Measurements from ENCODE around the gene CDPF1. TPM values are rescaled to one million over a fixed set of nuclear protein-coding genes. Genes with fewer than 3 reads are reported as not detected.
"Not testable (repeated sequence)": the region's sequence is repeated elsewhere in the genome, so short reads cannot be mapped to it uniquely, and the experiment has no call there.

The CDPF1 gene
- total RNA-seq, 1 donor from 2014 or later = 6.7 TPM

GRCh38 chr22:46267431-46268279 lies 17.6 kb upstream of the CDPF1 start, which contains the start of gene TTC38:
TSS of gene TTC38 (plus strand) at chr22:46268008. CDS start at chr22:46268040, 32 bp downstream.
- no peaks in the 10 kb centered on the region for H3K79me2 ChIP-seq (ENCODE audit: low read depth)
- no peak for TF ChIP-seq EZH2phosphoT487 (IDR thresholded peaks at IDR 0.05)
- TF ChIP-seq EZH2 (IDR thresholded peaks at IDR 0.05) = no peak
- no peak for TF ChIP-seq CTCF (IDR thresholded peaks at IDR 0.05)
- peak within 1 kb of the TSS; percentile 77 for H3K4me3 ChIP-seq
- no peaks in the 10 kb centered on the region for H3K9me3 ChIP-seq (ENCODE audit: low read depth)
- peaks cover 29% of the 10 kb centered on the region for H3K9me3 Mint-ChIP-seq
- peak within 1 kb of the TSS; percentile 91 for H3K4me3 Mint-ChIP-seq
- H3K4me1 ChIP-seq = no peaks in the 10 kb centered on the region
- H4K20me1 ChIP-seq (ENCODE audit: low read depth) = no peaks in the 10 kb centered on the region
- H3K9ac ChIP-seq = no peak within 1 kb of the TSS
- peaks cover 49% of the 10 kb centered on the region for H3K27me3 ChIP-seq
- H3K4me2 ChIP-seq = peak within 1 kb of the TSS; percentile 90
- H3K4me1 Mint-ChIP-seq = peaks cover 17% of the 10 kb centered on the region
- H3F3A ChIP-seq (ENCODE audit: low read depth) = no peaks in the 10 kb centered on the region
- DNase-seq (ENCODE audit: low spot score) = peak; percentile 79
- no peak within 1 kb of the TSS for H3K27ac ChIP-seq
- peaks cover 22% of the 10 kb centered on the region for H3K27me3 Mint-ChIP-seq (ENCODE audit: insufficient read depth, low read depth)
- H3K36me3 ChIP-seq = no peaks in the 10 kb centered on the region
- peak within 1 kb of the TSS; percentile 97 for H2AFZ ChIP-seq (replicated peaks)
- H3K27ac Mint-ChIP-seq = no peak within 1 kb of the TSS
- peaks cover 7% of the 10 kb centered on the region for H3K36me3 Mint-ChIP-seq

- not testable (repeated sequence) for H3K4me3 Mint-ChIP-seq; H2AFZ ChIP-seq (replicated peaks); DNase-seq (ENCODE audit: low spot score); H3K9me3 ChIP-seq (ENCODE audit: low read depth); H3K9ac ChIP-seq; H3K79me2 ChIP-seq (ENCODE audit: low read depth); H3K4me1 ChIP-seq; H3K27ac ChIP-seq; H3K4me2 ChIP-seq; H4K20me1 ChIP-seq (ENCODE audit: low read depth); H3K27ac Mint-ChIP-seq; H3F3A ChIP-seq (ENCODE audit: low read depth); H3K36me3 ChIP-seq; H3K4me3 ChIP-seq
- peaks cover 38% of the 10 kb centered on the region for H3K27me3 Mint-ChIP-seq (ENCODE audit: insufficient read depth, low read depth)
- H3K27me3 ChIP-seq = peaks cover 69% of the 10 kb centered on the region
- peaks cover 17% of the 10 kb centered on the region for H3K4me1 Mint-ChIP-seq
- H3K9me3 Mint-ChIP-seq = peaks cover 47% of the 10 kb centered on the region
- H3K36me3 Mint-ChIP-seq = peaks cover 13% of the 10 kb centered on the region
Observed at GRCh38 chr22:46265627-46266026, 15.5 kb upstream of the CDPF1 start.

- not testable (repeated sequence) for H3F3A ChIP-seq (ENCODE audit: low read depth); H3K4me3 ChIP-seq; H3K79me2 ChIP-seq (ENCODE audit: low read depth); H2AFZ ChIP-seq (replicated peaks); H3K9ac ChIP-seq; H3K4me2 ChIP-seq; H3K27ac ChIP-seq; H3K36me3 ChIP-seq; DNase-seq (ENCODE audit: low spot score); H3K4me3 Mint-ChIP-seq; H3K27ac Mint-ChIP-seq; H4K20me1 ChIP-seq (ENCODE audit: low read depth); H3K4me1 ChIP-seq; H3K9me3 ChIP-seq (ENCODE audit: low read depth)
- Mint-ChIP-seq H3K27me3 (ENCODE audit: insufficient read depth, low read depth) (peaks cover 43% of the 10 kb centered on the region), H3K4me1 (peaks cover 14% of the 10 kb centered on the region), H3K9me3 (peaks cover 56% of the 10 kb centered on the region), H3K36me3 (peaks cover 13% of the 10 kb centered on the region)
- peaks cover 81% of the 10 kb centered on the region for H3K27me3 ChIP-seq
Observed at GRCh38 chr22:46264520-46264919, 14.4 kb upstream of the CDPF1 start.

GRCh38 chr22:46263216-46263590 lies 13.1 kb upstream of the CDPF1 start, which contains the start of gene PKDREJ:
TSS of gene PKDREJ (minus strand) at chr22:46263343. CDS start at chr22:46263322, 21 bp downstream.
- DNase-seq (ENCODE audit: low spot score) = no peak
- Histone ChIP-seq H3K79me2 (ENCODE audit: low read depth) (no peaks in the 10 kb centered on the region), H3K4me2 (peak within 1 kb of the TSS; percentile 47), H3K27ac (no peak within 1 kb of the TSS), H3K4me3 (no peak within 1 kb of the TSS), H2AFZ (replicated peaks) (no peak within 1 kb of the TSS), H3K9me3 (ENCODE audit: low read depth) (no peaks in the 10 kb centered on the region), H3K36me3 (no peaks in the 10 kb centered on the region), H4K20me1 (ENCODE audit: low read depth) (no peaks in the 10 kb centered on the region), H3K27me3 (peaks cover 94% of the 10 kb centered on the region), H3K9ac (no peak within 1 kb of the TSS), H3F3A (ENCODE audit: low read depth) (no peaks in the 10 kb centered on the region), H3K4me1 (no peaks in the 10 kb centered on the region)
- peaks cover 13% of the 10 kb centered on the region for H3K36me3 Mint-ChIP-seq
- no peak within 1 kb of the TSS for H3K27ac Mint-ChIP-seq
- no peak within 1 kb of the TSS for H3K4me3 Mint-ChIP-seq
- H3K27me3 Mint-ChIP-seq (ENCODE audit: insufficient read depth, low read depth) = peaks cover 43% of the 10 kb centered on the region
- H3K9me3 Mint-ChIP-seq = peaks cover 70% of the 10 kb centered on the region
- H3K4me1 Mint-ChIP-seq = peaks cover 9% of the 10 kb centered on the region
- TF ChIP-seq EZH2phosphoT487 (IDR thresholded peaks at IDR 0.05) (peak; percentile 11), CTCF (IDR thresholded peaks at IDR 0.05) (no peak), EZH2 (IDR thresholded peaks at IDR 0.05) (peak; percentile 62)

All from neural progenitor cell (in vitro differentiated cells).